Measurements from ENCODE around the gene INTS1.

Gene INTS1

GRCh38 chr7:1534330-1535099 lies 30.3 kb upstream of the INTS1 start:
- no peak for TF ChIP-seq YY1 (IDR thresholded peaks at IDR 0.05; ENCODE audit: low read depth)
- no peak for TF ChIP-seq USF1 (IDR thresholded peaks at IDR 0.05)
- no peak for TF ChIP-seq REST (IDR thresholded peaks at IDR 0.05; ENCODE audit: low read depth)
- no peak for TF ChIP-seq TEAD4 (IDR thresholded peaks at IDR 0.05)
- TF ChIP-seq MAX (IDR thresholded peaks at IDR 0.05), result no peak
- TF ChIP-seq RAD21 (IDR thresholded peaks at IDR 0.05; ENCODE audit: low read depth), result no peak
- TF ChIP-seq EGR1 (IDR thresholded peaks at IDR 0.05), result no peak
- no peak for TF ChIP-seq TAF1 (IDR thresholded peaks at IDR 0.05; ENCODE audit: low read depth)
- TF ChIP-seq CEBPB (IDR thresholded peaks at IDR 0.05), result no peak

- TF ChIP-seq TAF1 (IDR thresholded peaks at IDR 0.05; ENCODE audit: low read depth) (no peak), YY1 (IDR thresholded peaks at IDR 0.05; ENCODE audit: low read depth) (no peak), EP300 (IDR thresholded peaks at IDR 0.05; ENCODE audit: borderline replicate concordance) (no peak), MAX (IDR thresholded peaks at IDR 0.05) (no peak), EGR1 (IDR thresholded peaks at IDR 0.05) (no peak), FOXM1 (IDR thresholded peaks at IDR 0.05; ENCODE audit: borderline replicate concordance, low read depth) (no peak), USF1 (IDR thresholded peaks at IDR 0.05) (no peak), TCF12 (IDR thresholded peaks at IDR 0.05; ENCODE audit: low read depth) (no peak), RAD21 (IDR thresholded peaks at IDR 0.05; ENCODE audit: low read depth) (no peak), CEBPB (IDR thresholded peaks at IDR 0.05) (no peak), ZBTB7A (IDR thresholded peaks at IDR 0.05; ENCODE audit: low read depth) (no peak), NFIC (IDR thresholded peaks at IDR 0.05) (no peak), TEAD4 (IDR thresholded peaks at IDR 0.05) (no peak), REST (IDR thresholded peaks at IDR 0.05; ENCODE audit: low read depth) (no peak), CREB1 (IDR thresholded peaks at IDR 0.05; ENCODE audit: low read depth) (no peak)
Observed at GRCh38 chr7:1533547-1534329, 29.5 kb upstream of the INTS1 start.

GRCh38 chr7:1533255-1533546 lies 29.0 kb upstream of the INTS1 start:
- TF ChIP-seq CREB1 (IDR thresholded peaks at IDR 0.05; ENCODE audit: low read depth) (no peak), TAF1 (IDR thresholded peaks at IDR 0.05; ENCODE audit: low read depth) (no peak), RAD21 (IDR thresholded peaks at IDR 0.05; ENCODE audit: low read depth) (no peak)

GRCh38 chr7:1532456-1533254 lies 28.5 kb upstream of the INTS1 start:
- TF ChIP-seq TAF1 (IDR thresholded peaks at IDR 0.05; ENCODE audit: low read depth), result no peak
- no peak for TF ChIP-seq MAX (IDR thresholded peaks at IDR 0.05)

GRCh38 chr7:1531979-1532455 lies 27.8 kb upstream of the INTS1 start:
- TF ChIP-seq TCF12 (IDR thresholded peaks at IDR 0.05; ENCODE audit: low read depth) (no peak), MAX (IDR thresholded peaks at IDR 0.05) (no peak), EGR1 (IDR thresholded peaks at IDR 0.05) (no peak), ZBTB7A (IDR thresholded peaks at IDR 0.05; ENCODE audit: low read depth) (no peak), TAF1 (IDR thresholded peaks at IDR 0.05; ENCODE audit: low read depth) (no peak), NFIC (IDR thresholded peaks at IDR 0.05) (no peak), REST (IDR thresholded peaks at IDR 0.05; ENCODE audit: low read depth) (no peak), RAD21 (IDR thresholded peaks at IDR 0.05; ENCODE audit: low read depth) (no peak), CREB1 (IDR thresholded peaks at IDR 0.05; ENCODE audit: low read depth) (no peak), EP300 (IDR thresholded peaks at IDR 0.05; ENCODE audit: borderline replicate concordance) (no peak), FOXM1 (IDR thresholded peaks at IDR 0.05; ENCODE audit: borderline replicate concordance, low read depth) (no peak), USF1 (IDR thresholded peaks at IDR 0.05) (no peak), YY1 (IDR thresholded peaks at IDR 0.05; ENCODE audit: low read depth) (no peak), TEAD4 (IDR thresholded peaks at IDR 0.05) (no peak), CEBPB (IDR thresholded peaks at IDR 0.05) (no peak)
